Vagina (tissue), 2 donors: ENCODE results near the gene PLA2G4A. TPM values are rescaled to one million over a fixed set of nuclear protein-coding genes. Genes with fewer than 3 reads are reported as not detected.

Experiments
- DNase-seq, 2 donors: peaks; one replicate each; pipeline ENCODE4 v3.0.0-alpha.2; 2017; ENCODE audit errors: extremely low spot score in 2 of 2
- H3K27ac ChIP-seq: fragments of 200-600 bp; sonication (generic); one replicate; pipeline ENCODE4 v1.5.1; 2019
- H3K27me3 ChIP-seq: fragments of 200-600 bp; sonication (generic); one replicate; pipeline ENCODE4 v1.5.1; 2019
- H3K36me3 ChIP-seq, 2 donors: fragments of 200-600 bp; sonication (generic); one replicate each; pipeline ENCODE4 v1.5.1; 2017 to 2019
- H3K4me1 ChIP-seq: fragments of 200-600 bp; sonication (generic); one replicate; pipeline ENCODE4 v1.5.1; 2019
- H3K4me3 ChIP-seq, 2 donors: fragments of 200-600 bp; sonication (generic); 1 replicate in 1 of 2; 2 replicates in 1 of 2; pipeline ENCODE4 v1.5.1; 2016 to 2019
- H3K9me3 ChIP-seq: fragments of 200-600 bp; sonication (generic); one replicate; pipeline ENCODE4 v1.5.1; 2019
- CTCF ChIP-seq, 3 experiments: fragments of 450-650 bp in 2 of 3; fragments of 200-600 bp in 1 of 3; sonication (generic) in 1 of 3; IDR thresholded peaks; one replicate each; pipeline ENCODE4 v1.5.1; 2017 to 2019; ENCODE audit warnings: antibody characterized with exemption in 3 of 3, mild to moderate bottlenecking in 2 of 3, moderate library complexity in 2 of 3
- POLR2A ChIP-seq, 2 donors: fragments of 450-650 bp; IDR thresholded peaks; one replicate each; pipeline ENCODE4 v1.6.1; 2017; ENCODE audit warnings: antibody characterized with exemption in 2 of 2, mild to moderate bottlenecking in 2 of 2, moderate library complexity in 2 of 2
- POLR2AphosphoS5 ChIP-seq, 2 donors: sonication (generic); formaldehyde crosslinking; IDR thresholded peaks; one replicate each; pipeline ENCODE4 v1.9.0; 2017; ENCODE audit warnings: antibody characterized with exemption in 2 of 2, mild to moderate bottlenecking in 2 of 2, low read depth in 1 of 2; ENCODE audit not compliant: insufficient read depth in 1 of 2
- intact Hi-C: fragments of 100-400 bp; cut with DNase I; formaldehyde crosslinking; loops from one replicate; pipeline ENCODE4 v1.15.1; 2023
- total RNA-seq: library from RNA; depleted of rRNA; stranded (reverse); fragments of >200 nt; gene quantifications from one replicate; pipeline ENCODE4 v1.2.3, GENCODE V29; 2016

Gene PLA2G4A
- total RNA-seq, 1 donor from 2014 or later: 12.5 TPM

DNA sequence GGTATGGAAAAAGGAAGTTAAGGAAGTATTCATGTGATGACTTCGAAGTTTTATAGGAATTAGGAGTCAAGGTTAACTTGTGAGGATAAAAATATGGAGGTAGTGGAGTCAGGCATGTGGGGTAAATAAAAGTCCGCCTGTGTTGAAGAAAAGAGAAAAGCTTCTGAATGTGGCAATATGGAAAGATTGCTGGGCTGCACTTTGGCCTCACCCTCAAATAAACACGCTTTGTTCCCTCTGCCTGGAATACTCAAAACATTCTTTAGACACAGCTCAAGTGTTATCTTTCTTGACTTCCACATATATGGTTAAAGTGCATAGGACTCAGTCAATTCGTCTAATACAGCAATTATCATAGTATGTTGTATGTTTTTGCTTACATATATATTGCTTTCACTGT is 137.7 kb downstream of the PLA2G4A start:
- no peak overlapping the region for H3K27ac ChIP-seq
- H3K4me3 ChIP-seq: no peak overlapping the region
- intact Hi-C loops: no loop called here
- H3K9me3 ChIP-seq: no peaks in the 10 kb centered on the region
- H3K27me3 ChIP-seq: no peaks in the 10 kb centered on the region
- H3K4me1 ChIP-seq: no peaks in the 10 kb centered on the region
- no peak for DNase-seq
- H3K36me3 ChIP-seq: peaks cover 0 to 7% of the 10 kb centered on the region in 2 donors
- TF ChIP-seq POLR2AphosphoS5 (IDR thresholded peaks at IDR 0.05; ENCODE audit: insufficient read depth in 1 of 2, low read depth in 1 of 2) (no peak), POLR2A (IDR thresholded peaks at IDR 0.05) (no peak), CTCF (IDR thresholded peaks at IDR 0.05) (no peak)

DNA sequence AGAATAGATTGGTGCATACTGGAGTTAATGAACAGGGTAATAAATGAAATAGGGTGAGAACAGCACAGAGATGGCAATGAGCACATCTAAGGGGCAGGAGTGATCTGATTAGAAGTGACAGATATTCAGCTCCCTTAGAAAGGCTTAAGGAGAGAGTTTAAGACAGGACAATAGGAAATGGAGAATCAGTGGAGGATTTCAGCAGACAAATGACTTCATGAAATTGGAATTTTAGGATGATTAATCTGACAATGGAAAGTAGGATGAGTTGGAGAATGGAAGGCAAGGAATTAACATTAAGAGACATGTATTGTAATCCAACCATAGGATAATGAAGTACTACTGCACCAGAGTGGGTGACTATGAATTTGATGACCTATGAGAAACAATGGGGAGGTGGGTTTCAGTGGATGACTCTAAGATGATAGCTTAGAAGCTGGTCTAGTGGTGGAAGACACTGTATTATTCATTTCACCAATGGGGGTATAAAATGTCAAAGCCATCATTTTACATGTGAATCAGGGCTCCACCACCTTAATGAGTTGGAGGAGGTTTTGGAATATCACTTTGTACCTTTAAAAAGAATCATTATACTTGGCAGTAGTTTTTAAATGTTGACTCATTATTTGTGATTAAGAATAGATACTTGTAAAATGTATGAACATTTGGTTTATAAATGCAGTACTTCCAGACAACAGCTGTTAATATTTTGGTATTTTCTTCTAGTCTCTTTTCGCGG is 139.1 kb downstream of the PLA2G4A start:
- no peak for DNase-seq
- H3K9me3 ChIP-seq: no peaks in the 10 kb centered on the region
- TF ChIP-seq POLR2AphosphoS5 (IDR thresholded peaks at IDR 0.05; ENCODE audit: insufficient read depth in 1 of 2, low read depth in 1 of 2): no peak
- no peak for TF ChIP-seq CTCF (IDR thresholded peaks at IDR 0.05)
- TF ChIP-seq POLR2A (IDR thresholded peaks at IDR 0.05): no peak
- peaks cover 0 to 7% of the 10 kb centered on the region in 2 donors for H3K36me3 ChIP-seq
- no peak overlapping the region for H3K27ac ChIP-seq
- intact Hi-C loops: no loop called here
- no peaks in the 10 kb centered on the region for H3K27me3 ChIP-seq
- H3K4me1 ChIP-seq: no peaks in the 10 kb centered on the region
- H3K4me3 ChIP-seq: no peak overlapping the region

GRCh38 chr1:186974774-186975181 is 146.0 kb downstream of the PLA2G4A start:
- peak overlapping the region; percentile 24 for H3K27ac ChIP-seq
- peaks cover 0 to 5% of the 10 kb centered on the region in 2 donors for H3K36me3 ChIP-seq
- peaks cover 7% of the 10 kb centered on the region for H3K4me1 ChIP-seq
- H3K9me3 ChIP-seq: no peaks in the 10 kb centered on the region
- no peaks in the 10 kb centered on the region for H3K27me3 ChIP-seq
- no peak for DNase-seq
- intact Hi-C loops: no loop called here
- H3K4me3 ChIP-seq: no peak overlapping the region
- TF ChIP-seq CTCF (IDR thresholded peaks at IDR 0.05): no peak
- no peak for TF ChIP-seq POLR2A (IDR thresholded peaks at IDR 0.05)
- peak in 1 of 2 donors; percentile 28 for TF ChIP-seq POLR2AphosphoS5 (IDR thresholded peaks at IDR 0.05; ENCODE audit: insufficient read depth in 1 of 2, low read depth in 1 of 2)

- intact Hi-C loops: no loop called here
- Histone ChIP-seq H3K9me3 (no peaks in the 10 kb centered on the region), H3K27me3 (no peaks in the 10 kb centered on the region), H3K4me1 (peaks cover 7% of the 10 kb centered on the region), H3K4me3 (no peak overlapping the region), H3K36me3 (peaks cover 0 to 5% of the 10 kb centered on the region in 2 donors), H3K27ac (peak overlapping the region; percentile 24)
- no peak for TF ChIP-seq POLR2AphosphoS5 (IDR thresholded peaks at IDR 0.05; ENCODE audit: insufficient read depth in 1 of 2, low read depth in 1 of 2)
- TF ChIP-seq POLR2A (IDR thresholded peaks at IDR 0.05): no peak
- TF ChIP-seq CTCF (IDR thresholded peaks at IDR 0.05): no peak
- DNase-seq: no peak
Measured at GRCh38 chr1:186975220-186975619, 146.5 kb downstream of the PLA2G4A start.

GRCh38 chr1:186976700-186977099 is 148.0 kb downstream of the PLA2G4A start:
- Histone ChIP-seq H3K4me3 (no peak overlapping the region), H3K27ac (no peak overlapping the region), H3K4me1 (peaks cover 7% of the 10 kb centered on the region), H3K9me3 (no peaks in the 10 kb centered on the region), H3K36me3 (peaks cover 0 to 5% of the 10 kb centered on the region in 2 donors), H3K27me3 (no peaks in the 10 kb centered on the region)
- no peak for DNase-seq
- no peak for TF ChIP-seq CTCF (IDR thresholded peaks at IDR 0.05)
- no peak for TF ChIP-seq POLR2AphosphoS5 (IDR thresholded peaks at IDR 0.05; ENCODE audit: insufficient read depth in 1 of 2, low read depth in 1 of 2)
- no peak for TF ChIP-seq POLR2A (IDR thresholded peaks at IDR 0.05)
- intact Hi-C loops: no loop called here
